ENCODE results near the gene THRAP3.
A peak's percentile ranks its signal among the peaks of the same experiment; 100 is the strongest.

THRAP3 gene

DNA sequence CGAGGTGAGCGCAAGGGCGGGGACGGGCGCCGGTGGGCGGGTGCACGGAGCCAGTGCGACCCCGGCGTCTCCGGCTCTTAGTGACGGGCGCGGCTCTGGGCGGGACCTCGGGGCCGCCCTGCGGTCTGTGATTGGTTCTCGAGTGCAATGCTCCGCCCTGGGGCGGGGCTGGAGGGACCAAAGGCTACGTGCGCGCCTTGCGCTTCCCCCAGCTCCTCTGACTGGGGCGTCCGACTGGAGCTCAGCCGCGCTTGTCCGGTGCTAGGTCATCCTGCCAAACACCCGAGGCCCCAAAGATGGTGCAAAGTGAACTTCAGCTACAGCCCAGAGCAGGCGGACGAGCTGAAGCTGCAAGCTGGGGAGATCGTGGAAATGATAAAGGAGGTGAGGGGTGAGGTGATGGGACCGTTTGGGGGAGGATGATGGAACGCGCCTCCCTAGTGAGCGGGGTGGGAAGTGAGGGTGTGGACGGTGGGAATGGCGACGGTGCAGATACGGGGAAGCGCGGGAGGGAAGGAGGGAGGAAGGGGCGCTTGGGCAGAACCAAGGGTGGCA, 82.7 kb downstream of the THRAP3 start:
- Histone ChIP-seq H3K27ac (no peak overlapping the region), H2AFZ (peak overlapping the region; percentile 83), H3K27me3 (ENCODE audit: control insufficient read depth, insufficient read depth, low read length) (no peaks in the 10 kb centered on the region), H3K4me2 (ENCODE audit: low read length) (peak overlapping the region; percentile 84), H3K4me3 (ENCODE audit: low read depth, low read length) (peak overlapping the region; percentile 51), H3K9me3 (ENCODE audit: control insufficient read depth, low read length) (no peaks in the 10 kb centered on the region), H3K9ac (no peak overlapping the region), H3K4me1 (no peaks in the 10 kb centered on the region), H3K36me3 (ENCODE audit: control insufficient read depth, insufficient read depth, low read length) (no peaks in the 10 kb centered on the region), H3K79me2 (no peaks in the 10 kb centered on the region)
- TF ChIP-seq, protein P1, sequence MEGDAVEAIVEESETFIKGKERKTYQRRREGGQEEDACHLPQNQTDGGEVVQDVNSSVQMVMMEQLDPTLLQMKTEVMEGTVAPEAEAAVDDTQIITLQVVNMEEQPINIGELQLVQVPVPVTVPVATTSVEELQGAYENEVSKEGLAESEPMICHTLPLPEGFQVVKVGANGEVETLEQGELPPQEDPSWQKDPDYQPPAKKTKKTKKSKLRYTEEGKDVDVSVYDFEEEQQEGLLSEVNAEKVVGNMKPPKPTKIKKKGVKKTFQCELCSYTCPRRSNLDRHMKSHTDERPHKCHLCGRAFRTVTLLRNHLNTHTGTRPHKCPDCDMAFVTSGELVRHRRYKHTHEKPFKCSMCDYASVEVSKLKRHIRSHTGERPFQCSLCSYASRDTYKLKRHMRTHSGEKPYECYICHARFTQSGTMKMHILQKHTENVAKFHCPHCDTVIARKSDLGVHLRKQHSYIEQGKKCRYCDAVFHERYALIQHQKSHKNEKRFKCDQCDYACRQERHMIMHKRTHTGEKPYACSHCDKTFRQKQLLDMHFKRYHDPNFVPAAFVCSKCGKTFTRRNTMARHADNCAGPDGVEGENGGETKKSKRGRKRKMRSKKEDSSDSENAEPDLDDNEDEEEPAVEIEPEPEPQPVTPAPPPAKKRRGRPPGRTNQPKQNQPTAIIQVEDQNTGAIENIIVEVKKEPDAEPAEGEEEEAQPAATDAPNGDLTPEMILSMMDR (IDR thresholded peaks at IDR 0.05), result no peak

DNA sequence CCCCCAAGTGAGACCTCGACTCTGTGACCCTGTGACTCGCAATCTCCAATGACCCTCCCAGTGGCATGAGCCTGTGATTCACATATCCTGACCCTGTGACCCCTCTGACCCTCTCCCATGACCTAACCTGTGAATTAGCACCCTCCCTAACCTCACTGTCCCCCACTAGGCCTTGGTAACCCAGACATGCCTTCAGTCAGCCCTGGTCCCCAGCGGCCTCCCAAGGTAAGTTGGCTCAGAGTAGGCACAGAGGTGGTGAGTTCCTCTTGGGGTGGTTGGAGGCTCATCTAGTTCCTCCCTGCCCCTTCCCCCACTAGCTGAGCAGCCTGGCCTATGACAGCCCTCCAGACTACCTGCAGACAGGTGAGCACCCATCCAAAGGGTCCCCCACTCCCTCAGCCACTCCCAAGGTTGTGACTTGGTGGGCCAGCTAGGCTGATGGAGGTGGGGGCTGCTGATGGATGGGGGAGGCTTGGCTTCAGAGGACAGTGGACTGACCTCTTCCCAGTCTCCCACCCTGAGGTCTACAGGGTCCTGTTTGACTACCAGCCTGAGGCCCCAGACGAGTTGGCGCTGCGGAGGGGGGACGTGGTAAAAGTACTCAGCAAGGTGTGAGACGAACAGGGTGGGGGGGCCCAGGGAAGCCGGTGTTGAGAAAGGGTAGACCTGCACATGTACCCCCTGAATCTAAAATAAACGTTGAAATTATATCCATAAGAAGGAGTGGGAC, 83.5 kb downstream of the THRAP3 start:
- H3K9ac ChIP-seq, result no peak overlapping the region
- TF ChIP-seq, protein P1 (IDR thresholded peaks at IDR 0.05), result no peak
- no peaks in the 10 kb centered on the region for H3K4me1 ChIP-seq
- no peak overlapping the region for H3K4me2 ChIP-seq (ENCODE audit: low read length)
- H2AFZ ChIP-seq, result no peak overlapping the region
- no peaks in the 10 kb centered on the region for H3K36me3 ChIP-seq (ENCODE audit: control insufficient read depth, insufficient read depth, low read length)
- H3K4me3 ChIP-seq (ENCODE audit: low read depth, low read length), result no peak overlapping the region
- no peaks in the 10 kb centered on the region for H3K27me3 ChIP-seq (ENCODE audit: control insufficient read depth, insufficient read depth, low read length)
- H3K79me2 ChIP-seq, result no peaks in the 10 kb centered on the region
- no peaks in the 10 kb centered on the region for H3K9me3 ChIP-seq (ENCODE audit: control insufficient read depth, low read length)
- no peak overlapping the region for H3K27ac ChIP-seq

DNA sequence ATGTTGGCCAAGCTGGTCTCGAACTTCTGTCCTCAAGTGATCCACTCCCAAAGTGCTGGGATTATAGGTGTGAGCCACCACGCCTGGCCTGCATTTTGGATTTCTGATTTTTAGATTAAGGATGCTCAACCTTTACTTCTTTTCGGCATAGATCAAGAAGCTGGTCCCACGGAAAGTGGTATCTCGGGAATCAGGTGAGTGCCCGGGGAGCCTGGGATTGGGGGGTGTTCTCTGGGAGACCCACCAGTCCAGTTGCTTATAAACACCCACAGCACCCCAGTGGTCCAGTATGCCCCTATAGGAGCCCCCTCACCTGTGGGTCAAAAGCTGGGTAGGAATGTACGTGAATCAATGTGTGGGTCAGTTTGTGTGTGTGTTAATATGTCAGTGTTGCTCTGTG, 85.2 kb downstream of the THRAP3 start:
- Histone ChIP-seq H3K9ac (no peak overlapping the region), H3K27ac (no peak overlapping the region), H3K4me1 (no peaks in the 10 kb centered on the region), H2AFZ (no peak overlapping the region), H3K79me2 (no peaks in the 10 kb centered on the region), H3K4me2 (ENCODE audit: low read length) (no peak overlapping the region), H3K9me3 (ENCODE audit: control insufficient read depth, low read length) (no peaks in the 10 kb centered on the region), H3K4me3 (ENCODE audit: low read depth, low read length) (no peak overlapping the region), H3K27me3 (ENCODE audit: control insufficient read depth, insufficient read depth, low read length) (no peaks in the 10 kb centered on the region), H3K36me3 (ENCODE audit: control insufficient read depth, insufficient read depth, low read length) (no peaks in the 10 kb centered on the region)
- TF ChIP-seq, protein P1 (IDR thresholded peaks at IDR 0.05), result no peak

DNA sequence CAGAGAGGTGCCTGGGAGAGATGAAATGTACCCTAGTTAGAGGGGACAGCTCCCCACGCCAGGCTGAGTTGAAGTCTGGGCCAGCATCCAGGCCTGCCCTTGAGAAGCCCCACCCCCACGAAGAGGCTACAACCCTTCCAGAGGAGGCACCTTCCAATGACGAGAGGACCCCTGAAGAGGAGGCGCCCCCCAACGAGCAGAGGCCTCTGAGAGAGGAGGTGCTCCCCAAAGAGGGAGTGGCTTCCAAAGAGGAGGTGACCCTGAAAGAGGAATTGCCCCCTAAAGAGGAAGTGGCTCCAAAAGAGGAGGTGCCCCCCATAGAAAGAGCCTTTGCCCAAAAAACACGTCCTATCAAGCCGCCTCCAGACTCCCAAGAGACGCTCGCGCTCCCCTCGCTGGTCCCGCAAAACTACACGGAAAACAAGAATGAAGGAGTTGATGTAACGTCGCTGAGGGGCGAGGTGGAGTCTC, 96.1 kb downstream of the THRAP3 start:
- no peak overlapping the region for H3K4me3 ChIP-seq (ENCODE audit: low read depth, low read length)
- TF ChIP-seq, protein P1 (IDR thresholded peaks at IDR 0.05), result no peak
- H3K9ac ChIP-seq, result no peak overlapping the region
- H3K4me1 ChIP-seq, result no peaks in the 10 kb centered on the region
- H3K27ac ChIP-seq, result no peak overlapping the region
- H3K9me3 ChIP-seq (ENCODE audit: control insufficient read depth, low read length), result no peaks in the 10 kb centered on the region
- no peaks in the 10 kb centered on the region for H3K36me3 ChIP-seq (ENCODE audit: control insufficient read depth, insufficient read depth, low read length)
- H3K27me3 ChIP-seq (ENCODE audit: control insufficient read depth, insufficient read depth, low read length), result no peaks in the 10 kb centered on the region
- no peak overlapping the region for H2AFZ ChIP-seq
- H3K79me2 ChIP-seq, result no peaks in the 10 kb centered on the region
- no peak overlapping the region for H3K4me2 ChIP-seq (ENCODE audit: low read length)

DNA sequence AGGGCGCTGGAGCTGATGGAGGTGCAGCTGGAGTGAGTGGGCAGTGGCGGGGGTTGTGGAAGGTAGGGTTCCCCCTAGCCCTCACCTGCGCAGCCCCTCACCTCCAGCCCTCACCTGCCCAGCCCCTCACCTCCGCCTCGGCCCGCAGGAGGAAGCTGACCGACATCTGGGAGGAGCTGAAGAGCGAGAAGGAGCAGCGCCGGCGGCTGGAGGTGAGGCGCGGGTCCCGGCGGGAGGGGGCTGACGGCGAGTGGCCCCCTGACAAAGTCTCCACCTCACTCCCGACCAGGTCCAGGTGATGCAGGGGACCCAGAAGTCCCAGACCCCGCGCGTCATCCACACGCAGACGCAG, 96.5 kb downstream of the THRAP3 start:
- Histone ChIP-seq H3K4me3 (ENCODE audit: low read depth, low read length) (no peak overlapping the region), H2AFZ (no peak overlapping the region), H3K9me3 (ENCODE audit: control insufficient read depth, low read length) (no peaks in the 10 kb centered on the region), H3K9ac (no peak overlapping the region), H3K4me2 (ENCODE audit: low read length) (no peak overlapping the region), H3K27ac (no peak overlapping the region), H3K36me3 (ENCODE audit: control insufficient read depth, insufficient read depth, low read length) (no peaks in the 10 kb centered on the region), H3K79me2 (no peaks in the 10 kb centered on the region), H3K4me1 (no peaks in the 10 kb centered on the region), H3K27me3 (ENCODE audit: control insufficient read depth, insufficient read depth, low read length) (no peaks in the 10 kb centered on the region)
- TF ChIP-seq, protein P1 (IDR thresholded peaks at IDR 0.05), result no peak
